Choroid plexus epithelial cell (primary cell): Measurements from ENCODE around the gene MTERF4.

Experiments used
- DNase-seq: peaks from one replicate; pipeline ENCODE4 v3.0.0-alpha.2; 2010; ENCODE audit warnings: low read depth
- H3K4me3 ChIP-seq: 2 replicates; pipeline ENCODE4 v1.5.1; 2011; ENCODE audit warnings: low read depth, mild to moderate bottlenecking, control low read depth, low read length, moderate library complexity
- CTCF ChIP-seq: conservative IDR thresholded peaks from 2 replicates; pipeline ENCODE4 v1.5.1; 2011; ENCODE audit warnings: low read depth, mild to moderate bottlenecking, control low read depth, inconsistent platforms, low read length, moderate library complexity

The MTERF4 gene

GRCh38 chr2:241147336-241147735, 45.2 kb upstream of the MTERF4 start:
- no peak for TF ChIP-seq CTCF
- no peak overlapping the region for H3K4me3 ChIP-seq
- no peak for DNase-seq

GRCh38 chr2:241146286-241146685, 44.2 kb upstream of the MTERF4 start:
- H3K4me3 ChIP-seq = no peak overlapping the region
- TF ChIP-seq CTCF = no peak
- no peak for DNase-seq

- no peak for DNase-seq
- no peak overlapping the region for H3K4me3 ChIP-seq
- TF ChIP-seq CTCF = no peak
Measured at GRCh38 chr2:241142593-241142992, 40.5 kb upstream of the MTERF4 start.

GRCh38 chr2:241142063-241142462, 40.0 kb upstream of the MTERF4 start:
- H3K4me3 ChIP-seq = no peak overlapping the region
- TF ChIP-seq CTCF = no peak
- DNase-seq = no peak

GRCh38 chr2:241141214-241141770, 39.2 kb upstream of the MTERF4 start:
- no peak for DNase-seq
- TF ChIP-seq CTCF = no peak
- H3K4me3 ChIP-seq = no peak overlapping the region

- no peak for TF ChIP-seq CTCF
- no peak for DNase-seq
- H3K4me3 ChIP-seq = no peak overlapping the region
Measured at GRCh38 chr2:241140445-241140840, 38.4 kb upstream of the MTERF4 start.
